HG03064 (cell line): Measurements from ENCODE around the gene SPO11.

ENCODE experiments used
- ATAC-seq: cut with Tn5 transposase; IDR thresholded peaks from one replicate; pipeline ENCODE4 v1.9.1; 2021; ENCODE audit warnings: low read depth; ENCODE audit not compliant: unreplicated experiment

The SPO11 gene

DNA sequence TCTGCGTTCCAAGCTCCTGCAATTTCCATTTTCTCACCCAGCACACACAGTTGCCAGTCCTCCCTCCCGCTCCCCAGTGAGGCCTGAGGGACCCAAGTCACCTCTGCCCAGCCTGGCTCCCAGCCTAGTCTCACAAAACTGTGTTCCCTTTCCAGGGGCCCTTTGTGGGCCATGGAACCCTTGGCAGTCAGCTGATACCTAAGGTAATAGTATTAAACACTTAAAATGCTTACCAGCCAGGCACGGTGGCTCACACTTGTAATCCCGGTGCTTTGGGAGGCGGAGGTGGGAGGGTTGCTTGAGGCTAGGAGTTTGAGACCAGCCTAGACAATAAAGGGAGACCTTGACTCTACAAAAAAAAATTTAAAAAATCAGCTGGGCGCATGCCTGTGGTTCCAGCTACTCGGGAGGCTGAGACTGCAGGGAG, 58.4 kb downstream of the SPO11 start:
- ATAC-seq: no peak

DNA sequence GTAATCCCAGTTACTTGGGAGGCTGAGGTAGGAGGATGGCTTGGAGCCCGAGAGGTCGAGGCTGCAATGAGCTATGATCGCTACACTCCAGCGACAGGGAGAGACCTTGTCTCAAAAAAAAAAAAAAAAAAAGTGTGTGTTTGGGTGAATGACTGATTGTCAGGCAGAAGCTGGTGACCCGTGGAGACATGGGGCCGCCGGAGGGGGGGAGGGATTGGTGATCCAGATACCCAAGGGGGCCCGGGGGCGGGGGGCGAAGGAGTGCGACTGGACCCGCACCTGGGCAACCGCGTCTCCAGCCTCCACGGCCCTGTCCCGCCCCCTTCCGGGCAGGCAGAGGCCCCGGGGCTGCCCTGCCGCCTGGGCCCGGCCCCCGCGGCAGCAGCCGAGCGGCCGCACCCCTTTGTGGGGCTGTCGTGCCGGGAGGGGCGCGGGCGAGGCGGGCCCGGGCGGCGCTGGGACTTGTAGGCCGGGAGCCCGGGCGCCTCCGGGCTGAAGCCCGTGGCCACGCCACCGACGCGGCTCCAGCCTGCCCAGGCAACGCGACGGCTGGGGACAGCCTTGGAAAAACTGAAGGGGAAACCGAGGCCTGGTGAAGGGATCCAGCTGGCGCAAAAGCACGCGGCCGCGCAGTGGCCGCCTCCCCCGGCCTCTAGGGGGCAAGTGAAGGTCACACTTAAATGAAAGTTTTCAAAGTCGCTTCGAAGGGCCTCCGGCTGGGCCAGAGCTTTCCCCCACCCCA, 59.5 kb downstream of the SPO11 start:
- ATAC-seq: no peak

DNA sequence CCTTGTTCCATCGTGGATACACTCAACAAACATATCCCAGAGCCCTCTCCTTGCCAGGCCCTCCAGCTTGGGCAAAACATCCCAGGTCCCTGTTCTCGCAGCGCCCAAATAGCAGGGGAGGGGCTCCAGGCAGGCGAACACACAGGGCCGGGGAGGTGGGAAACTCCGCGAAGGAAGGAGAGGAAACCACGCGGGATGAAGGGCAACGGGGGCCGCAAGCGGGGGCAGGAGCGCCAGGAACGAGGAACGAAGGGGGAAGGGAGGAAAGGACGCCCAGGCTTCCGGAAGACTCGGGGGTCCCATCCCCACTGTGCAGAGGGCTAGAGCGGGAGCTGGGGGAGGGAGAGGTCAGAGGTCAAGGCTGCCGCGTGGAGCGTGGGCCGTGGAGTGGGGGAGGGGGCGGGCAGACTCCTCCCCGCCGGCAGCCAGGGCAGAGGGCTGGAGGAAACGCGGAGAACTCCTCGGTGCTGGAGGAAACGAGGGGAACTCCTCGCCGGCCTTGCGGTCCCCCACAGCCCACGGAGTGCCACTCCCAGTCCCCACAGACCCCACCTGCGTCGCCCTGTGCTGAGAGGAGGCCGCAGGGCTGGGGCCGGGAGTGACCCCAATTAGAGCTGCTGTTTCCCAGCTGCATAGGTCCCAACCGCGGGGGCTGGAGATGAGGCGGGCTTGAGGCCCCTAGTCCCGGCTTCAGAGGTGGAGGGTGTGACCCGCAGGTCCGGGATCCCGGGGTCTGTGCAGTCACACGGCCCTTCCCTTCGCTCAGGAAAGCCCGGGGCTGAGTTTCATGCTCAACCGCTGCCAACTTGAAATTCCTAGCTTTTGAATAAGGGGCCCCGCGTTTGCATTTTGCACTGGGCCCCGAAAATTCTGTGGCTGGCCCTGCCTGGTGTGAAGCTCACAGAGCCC, 60.3 kb downstream of the SPO11 start:
- no peak for ATAC-seq

DNA sequence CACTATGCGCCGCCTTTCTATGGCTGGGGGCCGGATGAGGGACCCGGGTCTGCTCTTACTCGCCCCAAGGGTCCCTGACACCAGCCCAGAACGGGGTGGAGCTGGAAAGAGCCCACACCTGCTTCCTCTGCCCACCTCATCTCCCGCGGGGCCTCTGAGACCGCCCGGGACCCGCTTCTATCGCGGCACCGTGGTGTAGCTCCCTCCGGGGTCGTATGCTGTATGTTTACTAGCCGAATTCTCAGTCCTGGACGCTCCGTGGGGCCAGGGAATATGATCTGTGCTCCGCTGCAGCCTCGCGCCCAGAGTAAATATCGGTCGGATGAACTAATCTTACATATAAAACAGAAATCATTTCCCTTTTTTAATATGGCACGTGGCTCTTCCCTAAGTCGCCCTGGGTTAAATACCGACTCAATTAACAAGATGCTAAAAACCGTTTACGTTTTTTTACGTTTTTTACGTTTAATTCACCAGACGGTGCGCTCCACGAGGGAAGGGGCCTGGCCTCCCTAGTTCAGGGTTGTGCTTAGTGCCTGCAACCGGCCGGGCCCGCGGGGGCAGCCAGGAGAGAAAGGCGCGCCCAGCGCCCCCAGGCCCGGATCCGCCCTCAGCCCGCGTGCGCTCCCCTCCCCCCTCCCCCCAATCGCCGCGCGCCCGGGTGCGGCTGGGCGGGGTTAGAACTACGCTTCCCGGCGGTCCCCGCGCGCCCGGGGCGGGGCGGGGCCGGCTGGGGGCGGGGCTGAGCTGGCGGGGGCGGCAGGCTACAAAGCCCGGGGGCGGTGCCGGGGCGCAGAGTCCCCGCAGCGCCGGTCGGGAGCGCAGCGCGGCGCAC, 61.2 kb downstream of the SPO11 start, which contains the start of gene RBM38:
Gene RBM38, plus strand, starts transcription at position 793 of the 835 bp plus-strand sequence. CDS start 186 bp downstream, outside the sequence.
- peak; percentile 50 for ATAC-seq

DNA sequence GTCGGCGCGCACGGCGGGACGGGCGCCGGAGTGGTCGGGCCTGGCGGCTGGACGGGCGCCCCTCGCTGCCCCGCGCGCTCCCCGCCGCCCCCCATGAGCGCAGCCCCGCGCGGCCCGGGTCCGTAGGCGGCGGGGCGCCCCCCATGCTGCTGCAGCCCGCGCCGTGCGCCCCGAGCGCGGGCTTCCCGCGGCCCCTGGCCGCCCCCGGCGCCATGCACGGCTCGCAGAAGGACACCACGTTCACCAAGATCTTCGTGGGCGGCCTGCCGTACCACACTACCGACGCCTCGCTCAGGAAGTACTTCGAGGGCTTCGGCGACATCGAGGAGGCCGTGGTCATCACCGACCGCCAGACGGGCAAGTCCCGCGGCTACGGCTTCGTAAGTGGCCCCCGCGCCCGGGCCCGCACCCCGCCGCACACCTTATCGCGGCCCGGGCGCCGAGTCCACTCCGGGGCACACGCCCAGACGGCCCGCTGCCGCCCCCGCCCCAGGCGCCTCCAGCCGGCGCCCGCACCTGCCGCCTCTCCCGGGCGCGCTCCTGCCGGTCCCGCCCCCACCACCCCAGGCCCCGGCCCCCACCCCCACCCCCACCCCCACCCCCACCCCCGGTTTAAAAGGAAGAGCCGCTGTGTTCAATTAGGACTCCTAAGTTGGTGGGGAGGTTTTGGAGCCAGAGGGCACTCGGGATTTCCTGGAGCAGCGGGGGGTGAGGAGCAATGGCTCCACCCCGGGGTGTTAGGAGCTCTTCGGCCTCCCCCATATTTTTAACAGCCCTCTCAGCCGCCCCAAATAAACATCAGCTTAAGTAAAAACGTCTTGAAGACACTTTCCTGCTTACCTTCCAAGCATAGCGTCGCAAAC, 62.1 kb downstream of the SPO11 start:
- ATAC-seq: peak; percentile 14

DNA sequence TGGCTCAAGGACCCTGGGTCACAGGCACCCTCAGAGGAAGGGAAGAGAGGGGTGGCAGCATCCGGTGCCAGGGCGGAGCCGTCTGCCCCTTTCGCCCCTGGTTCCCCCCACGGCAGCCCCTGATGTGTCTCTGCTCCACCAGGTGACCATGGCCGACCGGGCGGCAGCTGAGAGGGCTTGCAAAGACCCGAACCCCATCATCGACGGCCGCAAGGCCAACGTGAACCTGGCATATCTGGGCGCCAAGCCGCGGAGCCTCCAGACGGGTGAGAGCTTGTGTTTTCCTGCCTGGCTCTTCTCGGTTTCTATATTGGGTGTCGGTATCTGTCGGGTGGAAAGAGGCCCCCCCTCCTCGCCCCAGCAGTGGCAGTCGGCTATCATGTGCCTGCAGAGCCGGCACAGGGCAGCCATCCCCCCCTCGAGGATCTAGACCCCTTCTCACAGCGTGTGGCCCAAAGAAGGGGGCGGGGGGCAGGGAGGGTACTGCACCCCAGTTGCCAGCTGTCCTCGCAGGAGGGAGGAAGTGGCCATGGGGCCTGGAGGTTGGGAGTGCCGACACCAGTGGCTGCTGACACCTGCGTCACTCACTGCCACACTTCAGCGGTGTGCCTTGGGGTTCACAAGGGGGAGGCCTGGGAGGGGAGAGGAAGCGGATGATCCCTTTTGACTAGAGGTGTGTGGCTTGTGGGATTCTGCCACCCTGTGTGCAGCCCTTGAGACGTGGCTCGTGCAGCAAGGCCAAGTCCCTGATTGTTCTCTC, 63.1 kb downstream of the SPO11 start:
- no peak for ATAC-seq
